ENCODE data around the gene CTIF.

The CTIF gene

GRCh38 chr18:48840491-48840877 is 301.7 kb downstream of the CTIF start:
- TF ChIP-seq REST (IDR thresholded peaks at IDR 0.05; ENCODE audit: low read depth) (no peak), CEBPB (IDR thresholded peaks at IDR 0.05) (no peak), MAX (IDR thresholded peaks at IDR 0.05) (no peak), TCF12 (IDR thresholded peaks at IDR 0.05; ENCODE audit: low read depth) (no peak), CREB1 (IDR thresholded peaks at IDR 0.05; ENCODE audit: low read depth) (no peak), FOXM1 (IDR thresholded peaks at IDR 0.05; ENCODE audit: borderline replicate concordance, low read depth) (no peak), YY1 (IDR thresholded peaks at IDR 0.05; ENCODE audit: low read depth) (no peak), TEAD4 (IDR thresholded peaks at IDR 0.05) (no peak), EGR1 (IDR thresholded peaks at IDR 0.05) (no peak), EP300 (IDR thresholded peaks at IDR 0.05; ENCODE audit: borderline replicate concordance) (no peak), TAF1 (IDR thresholded peaks at IDR 0.05; ENCODE audit: low read depth) (no peak), NFIC (IDR thresholded peaks at IDR 0.05) (no peak), ZBTB7A (IDR thresholded peaks at IDR 0.05; ENCODE audit: low read depth) (no peak), RAD21 (IDR thresholded peaks at IDR 0.05; ENCODE audit: low read depth) (no peak)
- TF ChIP-seq, protein P1, sequence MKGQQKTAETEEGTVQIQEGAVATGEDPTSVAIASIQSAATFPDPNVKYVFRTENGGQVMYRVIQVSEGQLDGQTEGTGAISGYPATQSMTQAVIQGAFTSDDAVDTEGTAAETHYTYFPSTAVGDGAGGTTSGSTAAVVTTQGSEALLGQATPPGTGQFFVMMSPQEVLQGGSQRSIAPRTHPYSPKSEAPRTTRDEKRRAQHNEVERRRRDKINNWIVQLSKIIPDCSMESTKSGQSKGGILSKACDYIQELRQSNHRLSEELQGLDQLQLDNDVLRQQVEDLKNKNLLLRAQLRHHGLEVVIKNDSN (IDR thresholded peaks at IDR 0.05), result no peak

- no peak for TF ChIP-seq TEAD4 (IDR thresholded peaks at IDR 0.05)
- TF ChIP-seq CEBPB (IDR thresholded peaks at IDR 0.05), result no peak
- no peak for TF ChIP-seq TCF12 (IDR thresholded peaks at IDR 0.05; ENCODE audit: low read depth)
- no peak for TF ChIP-seq REST (IDR thresholded peaks at IDR 0.05; ENCODE audit: low read depth)
- TF ChIP-seq FOXM1 (IDR thresholded peaks at IDR 0.05; ENCODE audit: borderline replicate concordance, low read depth), result no peak
- TF ChIP-seq RAD21 (IDR thresholded peaks at IDR 0.05; ENCODE audit: low read depth), result no peak
- TF ChIP-seq ZBTB7A (IDR thresholded peaks at IDR 0.05; ENCODE audit: low read depth), result no peak
- no peak for TF ChIP-seq NFIC (IDR thresholded peaks at IDR 0.05)
- no peak for TF ChIP-seq CREB1 (IDR thresholded peaks at IDR 0.05; ENCODE audit: low read depth)
- TF ChIP-seq MAX (IDR thresholded peaks at IDR 0.05), result no peak
Observed at GRCh38 chr18:48841381-48842258, 302.8 kb downstream of the CTIF start.

- TF ChIP-seq RAD21 (IDR thresholded peaks at IDR 0.05; ENCODE audit: low read depth) (no peak), CEBPB (IDR thresholded peaks at IDR 0.05) (no peak), CREB1 (IDR thresholded peaks at IDR 0.05; ENCODE audit: low read depth) (no peak), EP300 (IDR thresholded peaks at IDR 0.05; ENCODE audit: borderline replicate concordance) (peak; percentile 32; the same call in 1 of the 2 replicates)
Observed at GRCh38 chr18:48842259-48843061, 303.6 kb downstream of the CTIF start.

DNA sequence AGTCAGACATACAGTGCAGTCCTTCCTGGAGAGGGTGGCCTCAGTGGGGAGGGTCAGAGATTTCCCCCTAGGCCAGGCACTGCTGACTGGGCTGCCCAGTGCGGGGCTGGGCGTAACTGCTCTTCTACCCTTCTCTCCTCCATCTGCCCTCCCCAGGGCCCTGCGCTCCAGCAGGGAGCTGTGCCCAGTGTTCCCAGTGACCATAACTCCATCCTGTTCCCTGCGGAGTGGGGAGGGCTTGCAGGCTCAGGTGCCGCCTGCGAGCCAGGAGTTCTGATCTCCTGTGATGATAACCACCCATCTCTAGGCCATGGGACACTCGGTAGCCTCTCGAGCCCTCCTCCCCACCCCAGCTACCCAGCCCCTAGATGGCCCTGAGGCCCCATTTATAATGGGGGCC is 304.3 kb downstream of the CTIF start:
- no peak for TF ChIP-seq TAF1 (IDR thresholded peaks at IDR 0.05; ENCODE audit: low read depth)
- TF ChIP-seq EP300 (IDR thresholded peaks at IDR 0.05; ENCODE audit: borderline replicate concordance), result peak; percentile 38; the same call in 1 of the 2 replicates
- no peak for TF ChIP-seq MAX (IDR thresholded peaks at IDR 0.05)
- no peak for TF ChIP-seq NFIC (IDR thresholded peaks at IDR 0.05)
- TF ChIP-seq TCF12 (IDR thresholded peaks at IDR 0.05; ENCODE audit: low read depth), result peak; percentile 48

DNA sequence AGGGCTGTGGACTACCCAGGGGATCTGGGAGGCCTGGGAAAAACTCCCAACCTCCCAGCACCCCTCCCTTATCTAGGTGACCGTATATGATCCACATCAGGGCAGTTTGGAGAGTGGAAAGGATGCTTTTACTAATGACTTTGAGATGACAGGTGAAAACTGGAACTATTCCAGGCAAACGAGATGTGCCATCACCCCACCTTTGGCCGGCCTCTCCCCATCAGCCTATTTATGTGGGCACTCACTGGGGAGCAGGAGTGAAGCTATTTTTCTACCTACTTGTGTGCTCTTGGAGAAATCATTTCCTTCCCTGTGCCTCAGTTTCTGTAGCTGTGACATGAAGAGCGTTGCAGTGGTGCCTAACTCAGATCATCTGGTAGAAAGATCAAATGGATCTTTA is 304.8 kb downstream of the CTIF start:
- no peak for TF ChIP-seq CREB1 (IDR thresholded peaks at IDR 0.05; ENCODE audit: low read depth)
- no peak for TF ChIP-seq EP300 (IDR thresholded peaks at IDR 0.05; ENCODE audit: borderline replicate concordance)
- TF ChIP-seq FOXM1 (IDR thresholded peaks at IDR 0.05; ENCODE audit: borderline replicate concordance, low read depth), result no peak
- TF ChIP-seq, protein P1 (IDR thresholded peaks at IDR 0.05), result no peak
- TF ChIP-seq NFIC (IDR thresholded peaks at IDR 0.05), result no peak
